Measurements from ENCODE around the gene CPNE7. TPM values are rescaled to one million over a fixed set of nuclear protein-coding genes. Genes with fewer than 3 reads are reported as not detected.

The CPNE7 gene
- total and polyA plus RNA-seq, 4 donors = 0.30 to 0.56 (median 0.47) TPM; not detected in 1

GRCh38 chr16:89639385-89639784 is 63.8 kb downstream of the CPNE7 start (continued):
- TF ChIP-seq ATF3 (IDR thresholded peaks at IDR 0.05) (no peak), NR2F2 (IDR thresholded peaks at IDR 0.05) (no peak), RAD21 (IDR thresholded peaks at IDR 0.05) (no peak), JUND (IDR thresholded peaks at IDR 0.05) (no peak), HNF4G (IDR thresholded peaks at IDR 0.05) (no peak), FOXA1 (IDR thresholded peaks at IDR 0.05) (no peak), TAF1 (conservative IDR thresholded peaks at IDR 0.05) (no peak)

GRCh38 chr16:89641458-89642119 is 66.0 kb downstream of the CPNE7 start:
- H3K4me1 ChIP-seq (ENCODE audit: control insufficient read depth in 4 of 4, insufficient read depth in 4 of 4, low read length in 3 of 4) = peaks cover 0 to 6% (median 3%) of the 10 kb centered on the region in 4 donors
- TF ChIP-seq YY1 (IDR thresholded peaks at IDR 0.05) (no peak), RXRA (IDR thresholded peaks at IDR 0.05) (no peak), NR2F2 (IDR thresholded peaks at IDR 0.05) (no peak), FOXA2 (IDR thresholded peaks at IDR 0.05) (no peak), EGR1 (IDR thresholded peaks at IDR 0.05; ENCODE audit: low read depth in 2 of 2) (no peak), ATF3 (IDR thresholded peaks at IDR 0.05) (no peak)
- H3K36me3 ChIP-seq (ENCODE audit: control insufficient read depth in 4 of 4, insufficient read depth in 3 of 4, low read depth in 1 of 4, low read length in 3 of 4) = peaks cover 4 to 20% (median 15%) of the 10 kb centered on the region in 4 donors
- DNase-seq (ENCODE audit: low spot score) = no peak
- no peaks in the 10 kb centered on the region for H3K9me3 ChIP-seq (ENCODE audit: control insufficient read depth in 4 of 4, low read length in 3 of 4)
- no peak overlapping the region for H3K27ac ChIP-seq (ENCODE audit: low read depth in 1 of 2, low read length in 2 of 2)
- 49% methylated on average over 14 of the region's 14 CpGs for WGBS
- no peaks in the 10 kb centered on the region for H3K27me3 ChIP-seq (ENCODE audit: control insufficient read depth in 4 of 4, insufficient read depth in 4 of 4, low read length in 3 of 4)
- H3K9ac ChIP-seq (ENCODE audit: low read depth in 1 of 2, low read length in 2 of 2) = no peak overlapping the region
- H3K4me3 ChIP-seq (ENCODE audit: low read depth in 1 of 3, low read length in 3 of 3) = no peak overlapping the region

- Histone ChIP-seq H3K36me3 (ENCODE audit: control insufficient read depth in 4 of 4, insufficient read depth in 3 of 4, low read depth in 1 of 4, low read length in 3 of 4) (peaks cover 11 to 27% (median 16%) of the 10 kb centered on the region in 4 donors), H3K27ac (ENCODE audit: low read depth in 1 of 2, low read length in 2 of 2) (no peak overlapping the region), H3K9me3 (ENCODE audit: control insufficient read depth in 4 of 4, low read length in 3 of 4) (no peaks in the 10 kb centered on the region), H3K4me1 (ENCODE audit: control insufficient read depth in 4 of 4, insufficient read depth in 4 of 4, low read length in 3 of 4) (peaks cover 0 to 6% (median 3%) of the 10 kb centered on the region in 4 donors), H3K27me3 (ENCODE audit: control insufficient read depth in 4 of 4, insufficient read depth in 4 of 4, low read length in 3 of 4) (no peaks in the 10 kb centered on the region), H3K4me3 (ENCODE audit: low read depth in 1 of 3, low read length in 3 of 3) (no peak overlapping the region), H3K9ac (ENCODE audit: low read depth in 1 of 2, low read length in 2 of 2) (no peak overlapping the region)
- no peak for DNase-seq (ENCODE audit: low spot score)
- TF ChIP-seq YY1 (IDR thresholded peaks at IDR 0.05) = no peak
- TF ChIP-seq RAD21 (IDR thresholded peaks at IDR 0.05) = no peak
- TF ChIP-seq RXRA (IDR thresholded peaks at IDR 0.05) = no peak
- no peak for TF ChIP-seq HNF4A (conservative IDR thresholded peaks at IDR 0.05)
- no peak for TF ChIP-seq HNF4G (IDR thresholded peaks at IDR 0.05)
- TF ChIP-seq MAX (IDR thresholded peaks at IDR 0.05) = no peak
- TF ChIP-seq REST (IDR thresholded peaks at IDR 0.05) = no peak
- no peak for TF ChIP-seq JUND (IDR thresholded peaks at IDR 0.05)
- TF ChIP-seq FOXA2 (IDR thresholded peaks at IDR 0.05) = no peak
- no peak for TF ChIP-seq EGR1 (IDR thresholded peaks at IDR 0.05; ENCODE audit: low read depth in 2 of 2)
- no peak for TF ChIP-seq SP1 (IDR thresholded peaks at IDR 0.05)
- no peak for TF ChIP-seq NR2F2 (IDR thresholded peaks at IDR 0.05)
- 78% methylated on average over 13 of the region's 13 CpGs for WGBS
These were observed 67.0 kb downstream of the CPNE7 start for GRCh38 chr16:89642574-89642973.
